H1 (cell line): Measurements from ENCODE around the gene SNX32. TPM values are rescaled to one million over a fixed set of nuclear protein-coding genes. Genes with fewer than 3 reads are reported as not detected.
A peak's percentile ranks its signal among the peaks of the same experiment; 100 is the strongest.

Experiments used
- ATF3 ChIP-seq: IDR thresholded peaks from 2 replicates; pipeline ENCODE4 v1.6.1; 2011; ENCODE audit warnings: low read depth, mild to moderate bottlenecking, low read length; ENCODE audit not compliant: insufficient read depth
- BCL11A ChIP-seq, 2 experiments: IDR thresholded peaks; one replicate each; pipeline ENCODE4 v1.6.1; 2011; ENCODE audit warnings: low read depth in 2 of 2, low read length in 2 of 2, mild to moderate bottlenecking in 2 of 2
- CBX8 ChIP-seq: fragments of 300-800, 300-1000 bp; sonication (generic); IDR thresholded peaks from 2 replicates; pipeline ENCODE4 v1.7.1; 2016; ENCODE audit warnings: low read depth, low read length, borderline replicate concordance
- CHD2 ChIP-seq: IDR thresholded peaks from 2 replicates; pipeline ENCODE4 v1.6.1; 2012; ENCODE audit warnings: low read length, improper control_type of control experiment
- CREB1 ChIP-seq: IDR thresholded peaks from 2 replicates; pipeline ENCODE4 v1.6.1; 2012; ENCODE audit warnings: inconsistent platforms
- FOSL1 ChIP-seq: IDR thresholded peaks from 2 replicates; pipeline ENCODE4 v1.6.1; 2011; ENCODE audit warnings: mild to moderate bottlenecking, low read depth, low read length, moderate library complexity; ENCODE audit not compliant: insufficient read depth
- HDAC2 ChIP-seq, 2 experiments: fragments of 300-600 bp in 1 of 2; sonication (generic) in 1 of 2; IDR thresholded peaks; 2 replicates each; pipeline ENCODE4 v1.6.1; 2011 to 2012; ENCODE audit warnings: low read depth in 2 of 2, low read length in 2 of 2, mild to moderate bottlenecking in 2 of 2, moderate library complexity in 2 of 2, borderline replicate concordance in 1 of 2, inconsistent platforms in 1 of 2
- HDAC6 ChIP-seq: IDR thresholded peaks from one replicate; pipeline ENCODE4 v1.7.1; 2012; ENCODE audit warnings: low read depth, mild to moderate bottlenecking, inconsistent platforms, low read length, moderate library complexity
- JUND ChIP-seq: IDR thresholded peaks from 2 replicates; pipeline ENCODE4 v1.6.1; 2011; ENCODE audit warnings: mild to moderate bottlenecking, improper control_type of control experiment, low read length
- MAFK ChIP-seq: IDR thresholded peaks from 2 replicates; pipeline ENCODE4 v1.6.1; 2012; ENCODE audit warnings: low read depth, mild to moderate bottlenecking, improper control_type of control experiment, low read length
- POLR2A ChIP-seq, 2 experiments: IDR thresholded peaks; 1 replicate in 1 of 2; 2 replicates in 1 of 2; pipeline ENCODE4 v1.6.1; 2011; ENCODE audit warnings: low read depth in 2 of 2, low read length in 2 of 2, mild to moderate bottlenecking in 2 of 2; ENCODE audit errors: control extremely low read depth in 1 of 2
- RBBP5 ChIP-seq: IDR thresholded peaks from 2 replicates; pipeline ENCODE4 v1.7.1; 2012; ENCODE audit warnings: low read depth, mild to moderate bottlenecking, inconsistent platforms, low read length, moderate library complexity, borderline replicate concordance
- RNF2 ChIP-seq: fragments of 200-900, 300-1000 bp; sonication (generic); IDR thresholded peaks from 2 replicates; pipeline ENCODE4 v1.7.1; 2016; ENCODE audit warnings: borderline replicate concordance, low read depth, mild to moderate bottlenecking, antibody characterized with exemption, low read length; ENCODE audit not compliant: poor library complexity, severe bottlenecking; ENCODE audit errors: missing control alignments
- SAP30 ChIP-seq: fragments of 300-600 bp; sonication (generic); IDR thresholded peaks from 2 replicates; pipeline ENCODE4 v1.7.1; 2012; ENCODE audit warnings: low read length, moderate library complexity, mild to moderate bottlenecking, inconsistent platforms; ENCODE audit not compliant: insufficient read depth, insufficient replicate concordance
- SIN3A ChIP-seq, 2 experiments: IDR thresholded peaks in 1 of 2; conservative IDR thresholded peaks in 1 of 2; 2 replicates each; pipeline ENCODE4 v1.6.1; 2011 to 2012; ENCODE audit warnings: low read length in 2 of 2, improper control_type of control experiment in 1 of 2, low read depth in 1 of 2, mild to moderate bottlenecking in 1 of 2
- SIX5 ChIP-seq: IDR thresholded peaks from 2 replicates; pipeline ENCODE4 v1.6.1; 2011; ENCODE audit warnings: mild to moderate bottlenecking, low read depth, low read length
- SP1 ChIP-seq: IDR thresholded peaks from 2 replicates; pipeline ENCODE4 v1.6.1; 2011; ENCODE audit warnings: low read depth, low read length
- SP4 ChIP-seq: IDR thresholded peaks from 2 replicates; pipeline ENCODE4 v1.6.1; 2012; ENCODE audit warnings: low read length, inconsistent platforms
- SUZ12 ChIP-seq: fragments of 200-600 bp; sonication (generic); IDR thresholded peaks from 2 replicates; pipeline ENCODE4 v1.6.1; 2012; ENCODE audit warnings: mild to moderate bottlenecking, inconsistent platforms, low read length, moderate library complexity, mixed read lengths
- TAF1 ChIP-seq: IDR thresholded peaks from 2 replicates; pipeline ENCODE4 v1.6.1; 2011; ENCODE audit warnings: mild to moderate bottlenecking, low read depth, low read length
- TAF7 ChIP-seq: optimal IDR thresholded peaks from 2 replicates; pipeline ENCODE3; 2011; ENCODE audit warnings: low read depth, mild to moderate bottlenecking, inconsistent platforms, low read length, moderate library complexity, borderline replicate concordance
- YY1 ChIP-seq: IDR thresholded peaks from 2 replicates; pipeline ENCODE4 v1.6.1; 2011; ENCODE audit warnings: low read depth, mild to moderate bottlenecking, low read length
- ZNF274 ChIP-seq: IDR thresholded peaks from 2 replicates; pipeline ENCODE4 v1.7.0; 2012; ENCODE audit warnings: low read length, borderline replicate concordance; ENCODE audit errors: extremely low read depth
- polyA plus RNA-seq, 7 experiments: library from polyadenylated mRNA; depleted of rRNA in 3 of 7; stranded (reverse) in 5 of 7; unstranded in 2 of 7; fragments of >200 nt in 5 of 7; fragments of 200-250 nt in 2 of 7; gene quantifications; 1 replicate in 5 of 7; 2 replicates in 1 of 7; 4 replicates in 1 of 7; pipeline versions ENCODE4 v1.2.1 to v1.2.3, GENCODE V29; 2011 to 2013; ENCODE audit warnings: missing spikeins in 2 of 7, mixed read lengths in 2 of 7
- total RNA-seq: library from RNA; stranded (reverse); fragmentation: NEBNext Ultra II Directional; extraction: Animal tissue kit (Norgen Biotek cat#: 25700); gene quantifications from 2 replicates; pipeline ENCODE4 v1.2.1, GENCODE V29; 2021

SNX32 gene
- total and polyA plus RNA-seq, 2 of the 8 experiments (the other 6 are each of a cell fraction or from before 2014, with no cell fraction given), result 0.76 to 2.2 TPM

GRCh38 chr11:65857853-65858680 lies 24.3 kb downstream of the SNX32 start, which contains the start of gene CFL1 (continued):
- TF ChIP-seq SIN3A (conservative IDR thresholded peaks at IDR 0.05 in 1 of 2, IDR thresholded peaks at IDR 0.05 in 1 of 2; ENCODE audit: low read depth in 1 of 2, low read length in 2 of 2) (peak; percentile 23 to 86; a peak in 3 of 4 replicates), CHD2 (no peak), FOSL1 (no peak), TAF7 (peak; percentile 99), SP1 (peak; percentile 44; the same call in 1 of the 2 replicates), SIX5 (peak; percentile 85), ATF3 (0 out of 2 replicates have a peak, but pooled peaks have one; percentile 16), CREB1 (peak; percentile 49; the same call in 1 of the 2 replicates), POLR2A (IDR thresholded peaks at IDR 0.05; ENCODE audit: control extremely low read depth in 1 of 2, low read depth in 2 of 2, low read length in 2 of 2) (peak in 1 of 2 experiments; percentile 100; a peak in 2 of 3 replicates), SUZ12 (no peak), BCL11A (IDR thresholded peaks at IDR 0.05; ENCODE audit: low read depth in 2 of 2, low read length in 2 of 2) (no peak), HDAC2 (IDR thresholded peaks at IDR 0.05; ENCODE audit: borderline replicate concordance in 1 of 2, low read depth in 2 of 2, low read length in 2 of 2) (0 out of 4 replicates have a peak, but pooled peaks of 1 of the 2 experiments have one; percentile 9), CBX8 (no peak), SAP30 (no peak), YY1 (peak; percentile 37; the same call in 1 of the 2 replicates), TAF1 (peak; percentile 100), RNF2 (no peak), JUND (0 out of 2 replicates have a peak, but pooled peaks have one; percentile 15), SP4 (no peak), MAFK (no peak), RBBP5 (no peak), ZNF274 (no peak), HDAC6 (no peak)
